HEK293 (cell line): Measurements from ENCODE around the gene TRIP4.

Experiments used
- CTCF ChIA-PET: fragments of 350-600 bp; formaldehyde crosslinking; extraction: SDS; loops from one replicate; lab custom pipeline; 2021; ENCODE audit warnings: antibody characterized with exemption; lab: Yijun Ruan, JAX
- POLR2A ChIA-PET: fragments of 300-600 bp; formaldehyde crosslinking; extraction: SDS; loops from one replicate; lab custom pipeline; 2020; ENCODE audit warnings: antibody characterized with exemption, inconsistent platforms; lab: Yijun Ruan, JAX
- H3K27ac ChIP-seq: fragments of 200-500 bp; sonication (Bioruptor generic); 2 replicates; pipeline ENCODE4 v1.5.1; 2014; ENCODE audit warnings: low read depth, low read length, control low read depth, inconsistent platforms; ENCODE audit errors: extremely low read depth
- H3K36me3 ChIP-seq, 2 experiments: fragments of 200-500 bp in 1 of 2; sonication (Bioruptor generic) in 1 of 2; 1 replicate in 1 of 2; 2 replicates in 1 of 2; pipeline ENCODE4 v1.5.1; 2014 to 2017; ENCODE audit warnings: inconsistent platforms in 2 of 2, low read length in 2 of 2; ENCODE audit not compliant: control insufficient read depth in 2 of 2, insufficient read depth in 1 of 2
- H3K4me1 ChIP-seq: fragments of 200-500 bp; sonication (Bioruptor generic); 2 replicates; pipeline ENCODE4 v1.5.1; 2014; ENCODE audit warnings: mild to moderate bottlenecking, low read length, inconsistent platforms; ENCODE audit not compliant: control insufficient read depth, insufficient read depth
- H3K4me3 ChIP-seq: 2 replicates; pipeline ENCODE4 v1.5.1; 2011; ENCODE audit warnings: low read depth, mild to moderate bottlenecking, control low read depth, low read length, moderate library complexity
- H3K9me3 ChIP-seq: fragments of 200-500 bp; sonication (Bioruptor generic); 2 replicates; pipeline ENCODE4 v1.5.1; 2014; ENCODE audit warnings: low read depth, low read length, inconsistent platforms; ENCODE audit not compliant: control insufficient read depth, insufficient read depth
- FEZF1 ChIP-seq: fragments of 450-650 bp; formaldehyde crosslinking; IDR thresholded peaks from 2 replicates; pipeline ENCODE4 v1.5.1; 2016; ENCODE audit warnings: missing biosample characterization, missing genetic modification characterization
- KLF10 ChIP-seq: fragments of 450-650 bp; IDR thresholded peaks from 2 replicates; pipeline ENCODE4 v1.5.1; 2018; ENCODE audit warnings: missing biosample characterization, mild to moderate bottlenecking, missing genetic modification characterization
- PRDM1 ChIP-seq: fragments of 450-650 bp; formaldehyde crosslinking; IDR thresholded peaks from 2 replicates; pipeline ENCODE4; 2016; ENCODE audit warnings: missing biosample characterization, missing genetic modification characterization
- RBAK ChIP-seq: fragments of 450-650 bp; formaldehyde crosslinking; IDR thresholded peaks from 2 replicates; pipeline ENCODE4 v1.5.1; 2016; ENCODE audit warnings: missing biosample characterization, missing genetic modification characterization
- SALL2 ChIP-seq: fragments of 450-650 bp; formaldehyde crosslinking; IDR thresholded peaks from 2 replicates; pipeline ENCODE4 v1.5.0; 2017; ENCODE audit warnings: missing biosample characterization, mild to moderate bottlenecking, missing genetic modification characterization, borderline replicate concordance
- SETDB1 ChIP-seq: IDR thresholded peaks from one replicate; pipeline ENCODE4 v1.6.1; 2017; ENCODE audit warnings: mild to moderate bottlenecking, low read length, moderate library complexity, mixed read lengths; ENCODE audit not compliant: insufficient read length
- ZBTB20 ChIP-seq: fragments of 450-650 bp; formaldehyde crosslinking; IDR thresholded peaks from 2 replicates; pipeline ENCODE4 v1.5.1; 2016; ENCODE audit warnings: missing biosample characterization, missing genetic modification characterization
- ZBTB48 ChIP-seq: fragments of 450-650 bp; formaldehyde crosslinking; IDR thresholded peaks from 2 replicates; pipeline ENCODE4 v1.5.1; 2016; ENCODE audit warnings: missing biosample characterization, missing genetic modification characterization
- ZIC2 ChIP-seq: fragments of 450-650 bp; formaldehyde crosslinking; IDR thresholded peaks from 2 replicates; pipeline ENCODE4 v1.5.1; 2016; ENCODE audit warnings: missing biosample characterization, missing genetic modification characterization
- ZNF184 ChIP-seq: fragments of 450-650 bp; IDR thresholded peaks from 2 replicates; pipeline ENCODE4 v1.5.1; 2018; ENCODE audit warnings: missing biosample characterization, mild to moderate bottlenecking, missing genetic modification characterization
- ZNF2 ChIP-seq: fragments of 450-650 bp; formaldehyde crosslinking; IDR thresholded peaks from 2 replicates; pipeline ENCODE4 v1.5.1; 2016; ENCODE audit warnings: missing biosample characterization, missing genetic modification characterization
- ZNF274 ChIP-seq, 2 experiments: fragments of 200-500 bp in 1 of 2; fragments of 450-650 bp in 1 of 2; sonication (Bioruptor generic) in 1 of 2; formaldehyde crosslinking in 1 of 2; IDR thresholded peaks; 2 replicates each; pipeline versions ENCODE4 v1.5.1 to v1.6.1; 2014 to 2016; ENCODE audit warnings: borderline replicate concordance in 1 of 2, inconsistent platforms in 1 of 2, low read length in 1 of 2, missing biosample characterization in 1 of 2, missing genetic modification characterization in 1 of 2
- ZNF510 ChIP-seq: fragments of 450-650 bp; formaldehyde crosslinking; IDR thresholded peaks from 2 replicates; pipeline ENCODE4 v1.5.1; 2018; ENCODE audit warnings: mild to moderate bottlenecking, missing genetic modification characterization, missing biosample characterization; ENCODE audit not compliant: insufficient replicate concordance
- ZNF626 ChIP-seq: fragments of 450-650 bp; sonication (Bioruptor Pico); formaldehyde crosslinking; IDR thresholded peaks from 2 replicates; pipeline ENCODE4 v1.5.1; 2018; ENCODE audit warnings: missing biosample characterization, missing genetic modification characterization, inconsistent platforms
- TF ChIP-seq, protein P1 (sequence below): fragments of 450-650 bp; formaldehyde crosslinking; IDR thresholded peaks from 2 replicates; pipeline ENCODE4 v1.5.1; 2016; ENCODE audit warnings: missing biosample characterization, missing genetic modification characterization
- TF ChIP-seq, protein P2 (sequence below): fragments of 450-650 bp; formaldehyde crosslinking; IDR thresholded peaks from 2 replicates; pipeline ENCODE4 v1.5.0; 2017; ENCODE audit warnings: missing biosample characterization, missing genetic modification characterization, borderline replicate concordance
- TF ChIP-seq, protein P3 (sequence below): fragments of 450-650 bp; formaldehyde crosslinking; IDR thresholded peaks from 2 replicates; pipeline ENCODE4 v1.5.1; 2016; ENCODE audit warnings: missing biosample characterization, missing genetic modification characterization
- TF ChIP-seq, protein P4 (sequence below): fragments of 450-650 bp; formaldehyde crosslinking; IDR thresholded peaks from 2 replicates; pipeline ENCODE4 v1.5.1; 2016; ENCODE audit warnings: missing biosample characterization, missing genetic modification characterization
- TF ChIP-seq, protein P5 (sequence below): fragments of 450-650 bp; formaldehyde crosslinking; IDR thresholded peaks from 2 replicates; pipeline ENCODE4 v1.5.1; 2017; ENCODE audit warnings: missing biosample characterization, missing genetic modification characterization

TRIP4 gene

DNA sequence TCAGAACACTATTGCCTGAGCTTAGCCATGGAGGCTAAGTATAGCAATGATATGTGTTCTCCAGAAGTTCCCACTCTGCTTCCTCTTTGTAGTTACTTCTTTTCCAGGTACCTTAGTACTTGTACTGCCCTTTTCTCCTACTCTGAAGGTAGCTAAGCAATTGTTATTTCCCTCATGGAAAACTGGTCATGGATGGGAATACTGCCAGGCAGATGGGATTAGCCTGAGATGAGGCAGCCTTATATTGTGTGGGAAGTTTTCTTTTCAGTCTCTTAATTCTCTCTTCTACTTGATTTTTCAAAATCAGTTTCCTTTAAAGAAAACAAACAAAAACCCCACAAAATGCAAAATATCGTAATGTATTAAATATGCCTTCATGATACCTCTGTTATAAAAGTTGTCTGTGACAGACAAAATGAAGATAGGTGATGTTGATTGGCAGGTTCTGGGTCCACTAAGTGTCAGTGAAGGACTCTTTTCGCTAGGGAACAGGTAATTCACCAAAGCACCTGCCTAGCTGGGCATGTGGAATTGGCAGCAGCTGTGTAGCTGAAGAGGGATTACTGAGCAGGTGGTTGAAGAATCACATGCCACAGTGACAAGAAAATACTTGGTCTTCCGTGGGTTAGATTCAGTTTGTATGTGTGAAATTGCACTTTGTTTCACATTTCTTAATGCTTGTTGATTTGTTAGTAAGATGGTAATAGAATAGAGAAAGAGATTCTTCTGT lies 76.8 kb downstream of the TRIP4 start:
- POLR2A ChIA-PET = no interaction called here
- no peak for TF ChIP-seq KLF10 (tag by site-specific recombination)
- TF ChIP-seq ZNF626 (tag by site-specific recombination) = no peak
- TF ChIP-seq FEZF1 = no peak
- no peak for TF ChIP-seq ZNF510 (tag by site-specific recombination)
- TF ChIP-seq ZBTB48 (tag by site-specific recombination) = no peak
- no peak for TF ChIP-seq RBAK (tag by site-specific recombination)
- TF ChIP-seq, protein P1, sequence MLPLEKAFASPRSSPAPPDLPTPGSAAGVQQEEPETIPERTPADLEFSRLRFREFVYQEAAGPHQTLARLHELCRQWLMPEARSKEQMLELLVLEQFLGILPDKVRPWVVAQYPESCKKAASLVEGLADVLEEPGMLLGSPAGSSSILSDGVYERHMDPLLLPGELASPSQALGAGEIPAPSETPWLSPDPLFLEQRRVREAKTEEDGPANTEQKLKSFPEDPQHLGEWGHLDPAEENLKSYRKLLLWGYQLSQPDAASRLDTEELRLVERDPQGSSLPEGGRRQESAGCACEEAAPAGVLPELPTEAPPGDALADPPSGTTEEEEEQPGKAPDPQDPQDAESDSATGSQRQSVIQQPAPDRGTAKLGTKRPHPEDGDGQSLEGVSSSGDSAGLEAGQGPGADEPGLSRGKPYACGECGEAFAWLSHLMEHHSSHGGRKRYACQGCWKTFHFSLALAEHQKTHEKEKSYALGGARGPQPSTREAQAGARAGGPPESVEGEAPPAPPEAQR (tag by site-specific recombination) = no peak
- TF ChIP-seq ZBTB20 (tag by site-specific recombination) = no peak
- TF ChIP-seq, protein P2, sequence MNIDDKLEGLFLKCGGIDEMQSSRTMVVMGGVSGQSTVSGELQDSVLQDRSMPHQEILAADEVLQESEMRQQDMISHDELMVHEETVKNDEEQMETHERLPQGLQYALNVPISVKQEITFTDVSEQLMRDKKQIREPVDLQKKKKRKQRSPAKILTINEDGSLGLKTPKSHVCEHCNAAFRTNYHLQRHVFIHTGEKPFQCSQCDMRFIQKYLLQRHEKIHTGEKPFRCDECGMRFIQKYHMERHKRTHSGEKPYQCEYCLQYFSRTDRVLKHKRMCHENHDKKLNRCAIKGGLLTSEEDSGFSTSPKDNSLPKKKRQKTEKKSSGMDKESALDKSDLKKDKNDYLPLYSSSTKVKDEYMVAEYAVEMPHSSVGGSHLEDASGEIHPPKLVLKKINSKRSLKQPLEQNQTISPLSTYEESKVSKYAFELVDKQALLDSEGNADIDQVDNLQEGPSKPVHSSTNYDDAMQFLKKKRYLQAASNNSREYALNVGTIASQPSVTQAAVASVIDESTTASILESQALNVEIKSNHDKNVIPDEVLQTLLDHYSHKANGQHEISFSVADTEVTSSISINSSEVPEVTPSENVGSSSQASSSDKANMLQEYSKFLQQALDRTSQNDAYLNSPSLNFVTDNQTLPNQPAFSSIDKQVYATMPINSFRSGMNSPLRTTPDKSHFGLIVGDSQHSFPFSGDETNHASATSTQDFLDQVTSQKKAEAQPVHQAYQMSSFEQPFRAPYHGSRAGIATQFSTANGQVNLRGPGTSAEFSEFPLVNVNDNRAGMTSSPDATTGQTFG (tag by site-specific recombination) = no peak
- no peak for TF ChIP-seq ZNF2 (tag by site-specific recombination)
- TF ChIP-seq ZNF184 (tag by site-specific recombination) = no peak
- TF ChIP-seq SETDB1 = no peak
- TF ChIP-seq, protein P3, sequence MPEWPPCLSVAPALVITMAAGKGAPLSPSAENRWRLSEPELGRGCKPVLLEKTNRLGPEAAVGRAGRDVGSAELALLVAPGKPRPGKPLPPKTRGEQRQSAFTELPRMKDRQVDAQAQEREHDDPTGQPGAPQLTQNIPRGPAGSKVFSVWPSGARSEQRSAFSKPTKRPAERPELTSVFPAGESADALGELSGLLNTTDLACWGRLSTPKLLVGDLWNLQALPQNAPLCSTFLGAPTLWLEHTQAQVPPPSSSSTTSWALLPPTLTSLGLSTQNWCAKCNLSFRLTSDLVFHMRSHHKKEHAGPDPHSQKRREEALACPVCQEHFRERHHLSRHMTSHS (tag by site-specific recombination) = no peak
- TF ChIP-seq, all 188 proteins: peak for 0
- Histone ChIP-seq H3K36me3 (no peaks in the 10 kb centered on the region; a peak in 1 of 3 replicates), H3K9me3 (no peaks in the 10 kb centered on the region), H3K4me3 (no peak overlapping the region), H3K27ac (no peak overlapping the region), H3K4me1 (peaks cover 12% of the 10 kb centered on the region)
- CTCF ChIA-PET = no interaction called here

DNA sequence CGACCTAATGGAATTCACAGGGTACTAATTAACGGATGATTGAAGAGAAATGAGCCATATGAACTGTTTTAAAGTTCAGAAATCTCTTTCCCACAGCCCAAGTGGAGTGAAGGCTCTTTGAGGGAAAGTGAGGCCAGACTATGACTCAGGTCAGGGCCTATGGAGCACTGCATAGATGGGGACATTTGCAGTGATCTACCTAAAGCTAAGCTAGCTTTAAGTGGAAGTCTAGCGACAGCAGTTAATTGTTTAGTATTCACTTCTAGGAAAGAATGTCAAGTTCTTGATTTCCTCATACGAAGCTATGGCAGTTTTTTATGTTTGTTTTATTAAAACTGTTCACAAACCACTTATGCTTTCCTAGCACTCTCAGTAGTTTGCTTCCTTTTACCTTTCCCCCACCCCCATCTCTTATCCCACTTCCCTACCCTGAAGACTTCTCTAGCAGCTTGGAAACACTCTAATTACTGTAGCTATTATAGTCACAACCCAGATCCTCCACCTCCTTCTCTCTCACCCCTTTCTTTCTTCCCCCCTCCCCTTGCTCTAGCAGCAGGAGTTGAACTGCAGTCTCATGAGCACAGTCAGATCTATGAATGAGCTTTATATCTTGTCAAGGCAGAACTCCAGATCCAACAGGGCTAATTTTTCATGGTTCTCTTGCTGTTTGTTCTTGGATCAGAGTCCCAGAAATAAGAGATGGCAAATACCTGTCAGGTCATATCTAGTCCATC lies 78.9 kb downstream of the TRIP4 start:
- TF ChIP-seq, protein P4, sequence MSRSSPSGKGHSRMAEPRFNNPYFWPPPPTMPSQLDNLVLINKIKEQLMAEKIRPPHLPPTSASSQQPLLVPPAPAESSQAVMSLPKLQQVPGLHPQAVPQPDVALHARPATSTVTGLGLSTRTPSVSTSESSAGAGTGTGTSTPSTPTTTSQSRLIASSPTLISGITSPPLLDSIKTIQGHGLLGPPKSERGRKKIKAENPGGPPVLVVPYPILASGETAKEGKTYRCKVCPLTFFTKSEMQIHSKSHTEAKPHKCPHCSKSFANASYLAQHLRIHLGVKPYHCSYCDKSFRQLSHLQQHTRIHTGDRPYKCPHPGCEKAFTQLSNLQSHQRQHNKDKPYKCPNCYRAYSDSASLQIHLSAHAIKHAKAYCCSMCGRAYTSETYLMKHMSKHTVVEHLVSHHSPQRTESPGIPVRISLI = no peak
- TF ChIP-seq ZIC2 (tag by site-specific recombination) = peak; percentile 58
- TF ChIP-seq ZNF274 (IDR thresholded peaks at IDR 0.05; ENCODE audit: low read length) = no peak
- TF ChIP-seq ZNF274 (tag by site-specific recombination; IDR thresholded peaks at IDR 0.05; ENCODE audit: borderline replicate concordance) = no peak
- TF ChIP-seq SALL2 (tag by site-specific recombination) = no peak
- 0 out of 2 replicates have a peak, but pooled peaks have one; percentile 29 for TF ChIP-seq PRDM1 (tag by site-specific recombination)
- TF ChIP-seq, protein P5, sequence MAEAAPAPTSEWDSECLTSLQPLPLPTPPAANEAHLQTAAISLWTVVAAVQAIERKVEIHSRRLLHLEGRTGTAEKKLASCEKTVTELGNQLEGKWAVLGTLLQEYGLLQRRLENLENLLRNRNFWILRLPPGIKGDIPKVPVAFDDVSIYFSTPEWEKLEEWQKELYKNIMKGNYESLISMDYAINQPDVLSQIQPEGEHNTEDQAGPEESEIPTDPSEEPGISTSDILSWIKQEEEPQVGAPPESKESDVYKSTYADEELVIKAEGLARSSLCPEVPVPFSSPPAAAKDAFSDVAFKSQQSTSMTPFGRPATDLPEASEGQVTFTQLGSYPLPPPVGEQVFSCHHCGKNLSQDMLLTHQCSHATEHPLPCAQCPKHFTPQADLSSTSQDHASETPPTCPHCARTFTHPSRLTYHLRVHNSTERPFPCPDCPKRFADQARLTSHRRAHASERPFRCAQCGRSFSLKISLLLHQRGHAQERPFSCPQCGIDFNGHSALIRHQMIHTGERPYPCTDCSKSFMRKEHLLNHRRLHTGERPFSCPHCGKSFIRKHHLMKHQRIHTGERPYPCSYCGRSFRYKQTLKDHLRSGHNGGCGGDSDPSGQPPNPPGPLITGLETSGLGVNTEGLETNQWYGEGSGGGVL (tag by site-specific recombination) = peak; percentile 67
- Histone ChIP-seq H3K4me1 (peaks cover 9% of the 10 kb centered on the region; the same call in 1 of the 2 replicates), H3K9me3 (no peaks in the 10 kb centered on the region), H3K27ac (0 out of 2 replicates have a peak overlapping the region, but pooled peaks have one; percentile 3), H3K36me3 (peaks cover 0 to 4% of the 10 kb centered on the region in 2 experiments; a peak in 2 of 3 replicates), H3K4me3 (no peak overlapping the region)
- POLR2A ChIA-PET = interaction anchor here (0.5 to 1.0 kb wide), 3 partner anchors 40 to 317 kb away, joined by 3 read pairs; partner anchors contain the start of gene TRIP4
- CTCF ChIA-PET = interaction anchor here (0.7 kb wide), 1 partner anchor 186 kb away, joined by 4 read pairs; no protein-coding TSS in a partner anchor
